GM23248 (cell line): Measurements from ENCODE around the gene MAP4K3.

Experiments used
- EZH2 ChIP-seq: fragments of 200-600 bp; sonication (generic); IDR thresholded peaks from 2 replicates; pipeline ENCODE4 v1.6.1; 2018; ENCODE audit warnings: antibody characterized with exemption, mild to moderate bottlenecking; ENCODE audit not compliant: insufficient read depth, poor library complexity, severe bottlenecking
- EZH2phosphoT487 ChIP-seq: fragments of 200-600 bp; sonication (generic); IDR thresholded peaks from 2 replicates; pipeline ENCODE4 v1.6.1; 2018; ENCODE audit warnings: antibody characterized with exemption, moderate library complexity, mild to moderate bottlenecking, low read depth; ENCODE audit not compliant: insufficient read depth

GRCh38 chr2:39383146-39383545 lies 53.9 kb downstream of the MAP4K3 start:
- TF ChIP-seq EZH2phosphoT487 (no peak), EZH2 (no peak)
